ENCODE measurements around the gene AUTS2.

The AUTS2 gene

DNA sequence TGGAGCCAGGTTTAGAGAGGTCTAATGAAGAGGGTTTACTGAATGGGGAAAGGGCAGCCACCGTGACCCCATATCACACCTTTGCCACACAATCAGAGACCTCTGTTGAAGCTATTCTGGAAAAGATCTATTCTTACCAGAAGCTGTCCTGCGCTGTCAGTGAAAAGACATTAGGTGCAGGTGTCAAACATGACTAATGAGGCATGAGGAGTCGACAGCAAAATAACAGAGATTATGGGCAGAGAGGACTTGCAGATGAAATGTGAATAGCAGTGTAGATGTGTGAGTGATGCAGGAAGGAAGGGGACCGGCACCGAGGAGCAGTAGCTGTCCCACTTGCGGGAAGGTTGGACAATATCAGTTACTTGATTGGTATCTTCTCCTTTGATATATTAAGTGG, 906.0 kb downstream of the AUTS2 start:
- DNase-seq (ENCODE audit: low spot score): no peak

DNA sequence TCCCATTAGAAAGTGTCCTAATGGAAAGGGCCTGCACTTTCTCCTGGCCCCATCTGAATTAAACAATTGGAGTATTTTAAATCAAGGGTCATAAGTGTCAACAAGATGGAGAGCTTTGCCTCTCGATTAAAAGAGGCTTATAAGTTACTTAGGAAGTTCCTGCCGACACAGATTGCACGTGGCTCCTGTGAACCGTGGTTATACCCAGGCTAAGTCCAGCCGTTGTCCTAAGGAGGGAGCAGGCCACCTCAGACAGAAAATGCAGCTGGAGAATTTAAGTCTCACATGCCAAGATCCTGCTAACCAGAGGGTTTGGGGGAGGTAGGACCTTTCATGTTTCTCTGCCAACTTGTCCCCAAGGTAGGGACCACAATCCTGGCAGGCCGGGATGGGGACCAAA, 907.2 kb downstream of the AUTS2 start:
- no peak for DNase-seq (ENCODE audit: low spot score)

DNA sequence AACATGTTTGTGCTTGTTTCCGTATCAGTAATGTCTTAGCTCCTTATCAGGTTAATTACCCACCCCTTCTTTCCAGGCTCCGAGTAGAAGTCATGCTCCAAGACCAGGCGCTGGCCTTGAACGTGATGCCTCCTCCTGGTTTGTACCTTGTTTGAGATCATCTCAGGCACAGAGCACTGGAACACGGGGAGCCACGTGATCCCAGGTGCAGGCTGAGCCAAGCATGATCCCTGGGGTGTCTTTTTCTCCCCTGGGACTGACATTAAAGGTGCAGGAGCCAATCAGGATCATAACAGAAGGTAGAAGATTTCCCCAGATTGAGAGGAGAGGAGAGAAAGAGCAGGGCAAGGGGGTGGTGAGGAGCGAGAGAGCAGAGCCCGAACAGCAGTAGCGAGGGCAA, 907.6 kb downstream of the AUTS2 start:
- no peak for DNase-seq (ENCODE audit: low spot score)

DNA sequence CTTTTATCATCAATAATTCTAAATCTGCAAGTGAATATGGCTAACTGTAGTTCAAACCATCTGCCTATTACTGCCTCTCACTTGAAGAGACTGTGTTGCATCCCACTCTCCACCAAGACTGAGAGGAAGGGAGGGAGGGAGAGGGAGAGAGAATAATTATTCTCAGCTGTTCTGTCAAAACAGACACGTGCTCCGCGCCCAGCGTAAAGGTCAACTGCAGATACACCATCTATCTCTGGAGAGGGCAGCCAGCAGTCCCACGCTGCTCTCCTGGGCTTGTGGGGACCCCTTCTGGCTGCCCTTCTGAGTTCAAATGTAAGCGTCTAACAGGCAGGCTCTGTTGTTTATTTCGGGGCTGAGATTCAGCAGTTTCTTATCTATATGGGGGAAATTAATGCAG, 908.2 kb downstream of the AUTS2 start:
- DNase-seq (ENCODE audit: low spot score): no peak

- no peak for DNase-seq (ENCODE audit: low spot score)
Observed at GRCh38 chr7:70512144-70512543, 913.9 kb downstream of the AUTS2 start.

GRCh38 chr7:70512761-70513160, 914.5 kb downstream of the AUTS2 start:
- DNase-seq (ENCODE audit: low spot score): no peak

- DNase-seq (ENCODE audit: low spot score): no peak
Observed at GRCh38 chr7:70520611-70521010, 922.3 kb downstream of the AUTS2 start.

DNA sequence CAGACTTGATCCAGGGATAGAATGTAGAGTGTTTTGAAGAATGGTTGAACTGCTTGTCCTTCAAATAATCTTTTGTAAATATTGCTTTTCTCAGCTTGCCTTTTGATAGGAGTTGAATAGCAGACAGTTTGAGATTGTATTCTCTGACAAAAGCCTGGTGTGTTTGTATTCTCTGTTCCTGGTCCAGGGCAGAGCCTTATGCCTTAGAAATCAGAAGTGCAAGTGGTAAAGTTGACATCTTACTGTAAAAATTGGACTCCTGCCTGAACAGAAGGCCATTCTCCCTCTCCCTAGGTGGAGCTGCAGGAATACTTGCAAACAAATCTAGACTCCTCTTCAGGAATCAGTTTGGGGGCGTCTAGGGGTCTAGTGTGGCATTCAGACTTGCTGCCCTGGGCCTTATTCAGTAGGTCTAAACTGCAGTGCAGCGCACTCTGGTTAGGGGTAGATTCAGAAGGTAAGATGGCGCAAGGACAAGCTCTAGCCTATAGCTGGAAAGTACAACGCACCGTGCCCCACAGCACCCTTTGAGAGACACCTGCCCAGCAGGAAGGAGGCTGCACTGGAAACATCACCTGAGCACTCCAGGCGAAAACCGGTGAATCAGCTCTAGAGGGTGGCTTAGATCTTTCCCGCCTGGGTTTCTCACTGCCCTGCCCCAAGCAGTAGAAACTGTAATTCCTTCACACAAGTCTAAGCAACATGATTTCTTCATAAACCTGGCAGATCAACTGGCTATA, 925.1 kb downstream of the AUTS2 start:
- DNase-seq (ENCODE audit: low spot score): no peak

GRCh38 chr7:70523989-70524351, 925.7 kb downstream of the AUTS2 start:
- DNase-seq (ENCODE audit: low spot score): no peak

GRCh38 chr7:70525991-70526390, 927.7 kb downstream of the AUTS2 start:
- no peak for DNase-seq (ENCODE audit: low spot score)

- DNase-seq (ENCODE audit: low spot score): no peak
Observed at GRCh38 chr7:70527520-70528115, 929.3 kb downstream of the AUTS2 start.

DNA sequence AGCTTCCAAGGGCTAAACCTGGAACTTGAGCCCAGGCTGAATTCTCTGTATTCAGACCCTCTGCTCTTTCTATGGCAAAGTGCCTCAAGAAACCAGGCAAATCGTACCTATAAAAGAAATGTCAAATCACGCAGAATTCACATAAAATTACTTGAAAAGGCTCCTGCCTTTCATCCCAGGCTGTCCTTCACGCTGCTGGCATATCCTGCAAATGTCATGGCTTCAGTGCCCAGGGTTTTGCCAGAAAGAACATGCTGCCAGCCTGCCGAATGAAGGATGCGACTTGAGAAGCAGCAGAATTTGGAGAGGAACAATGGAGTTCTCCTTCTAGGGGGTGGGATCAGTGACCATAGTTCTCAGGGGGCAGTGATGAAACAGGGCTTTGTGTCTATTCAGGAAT, 931.2 kb downstream of the AUTS2 start:
- DNase-seq (ENCODE audit: low spot score): no peak

GRCh38 chr7:70529914-70530585, 931.8 kb downstream of the AUTS2 start:
- DNase-seq (ENCODE audit: low spot score): no peak

DNA sequence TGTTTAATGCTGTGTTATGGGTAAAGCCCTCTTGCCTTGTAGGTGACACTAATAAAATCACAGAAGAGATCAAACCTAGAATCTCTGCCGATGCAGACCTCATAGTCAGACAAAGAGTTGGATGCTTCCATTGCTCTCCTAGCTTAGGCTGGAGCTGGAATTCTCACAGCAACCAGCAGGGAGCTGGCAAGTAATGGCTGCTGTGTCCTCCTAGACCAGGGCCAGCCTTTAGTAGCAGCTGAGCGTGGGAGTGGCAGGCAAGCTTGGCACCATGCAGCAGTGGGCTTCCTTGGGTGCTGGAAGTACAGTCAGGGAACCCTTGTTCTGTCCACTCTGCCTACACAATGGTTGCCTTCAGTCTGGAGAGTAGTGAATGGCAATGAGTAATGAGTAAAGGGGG, 935.3 kb downstream of the AUTS2 start:
- DNase-seq (ENCODE audit: low spot score): no peak

DNA sequence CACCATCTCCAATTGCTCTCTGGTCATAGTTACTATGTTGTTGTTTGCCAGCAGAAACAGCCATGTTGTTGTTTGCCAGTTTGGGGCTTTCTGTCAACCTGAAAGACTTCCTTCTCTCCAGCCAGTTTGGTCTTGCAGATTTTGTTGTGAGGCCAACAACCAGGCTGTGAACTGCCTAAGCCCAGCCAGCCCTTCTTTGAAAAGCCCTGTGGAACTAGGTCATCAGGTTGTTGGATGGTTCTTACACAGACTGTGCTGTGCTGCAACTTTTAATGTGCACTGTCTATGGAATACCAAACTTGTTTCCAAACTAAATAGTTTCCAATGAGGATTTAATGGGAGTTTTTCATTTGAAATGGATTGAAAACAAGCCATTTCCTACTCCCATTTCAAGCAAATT, 940.9 kb downstream of the AUTS2 start:
- no peak for DNase-seq (ENCODE audit: low spot score)

DNA sequence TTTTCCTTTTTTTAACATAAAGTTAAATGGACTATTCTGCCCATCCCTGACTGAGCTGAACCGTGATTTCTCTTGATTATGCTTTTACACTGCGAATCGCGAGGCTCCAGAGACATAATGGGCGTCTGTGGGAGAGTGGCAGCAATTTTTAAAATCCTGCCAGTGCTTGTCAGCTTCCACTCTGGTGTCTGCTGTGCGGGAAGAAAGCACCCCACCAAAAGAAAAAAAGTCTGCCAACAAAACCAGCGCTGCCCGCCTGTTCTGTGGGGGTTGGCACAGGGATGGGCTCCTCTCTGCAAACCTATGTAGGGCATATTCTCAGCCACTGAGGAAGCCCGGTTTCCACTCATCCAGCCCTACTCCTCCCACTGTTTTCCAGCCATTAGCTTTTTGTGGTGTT, 941.3 kb downstream of the AUTS2 start:
- no peak for DNase-seq (ENCODE audit: low spot score)

DNA sequence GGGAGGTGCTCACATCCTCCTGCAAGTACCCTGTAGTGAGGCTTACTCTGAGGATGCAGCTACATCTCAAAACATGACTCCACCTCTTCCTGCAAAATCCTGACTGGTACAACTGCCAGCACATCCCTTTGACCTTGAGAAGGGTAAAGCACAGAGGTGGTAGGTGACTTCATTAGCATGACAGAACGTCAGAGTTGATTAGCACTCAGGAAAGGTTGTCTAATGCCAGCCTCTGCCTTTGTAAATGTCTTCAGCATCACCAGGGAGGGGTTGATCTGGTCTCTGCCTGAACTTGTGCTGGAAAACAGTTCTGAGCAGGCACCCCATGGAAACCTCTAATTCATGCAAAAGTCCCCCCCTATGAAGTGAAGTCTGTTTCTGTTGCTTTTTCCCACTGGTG, 942.4 kb downstream of the AUTS2 start:
- no peak for DNase-seq (ENCODE audit: low spot score)

- DNase-seq (ENCODE audit: low spot score): no peak
Observed at GRCh38 chr7:70542750-70543376, 944.6 kb downstream of the AUTS2 start.

DNA sequence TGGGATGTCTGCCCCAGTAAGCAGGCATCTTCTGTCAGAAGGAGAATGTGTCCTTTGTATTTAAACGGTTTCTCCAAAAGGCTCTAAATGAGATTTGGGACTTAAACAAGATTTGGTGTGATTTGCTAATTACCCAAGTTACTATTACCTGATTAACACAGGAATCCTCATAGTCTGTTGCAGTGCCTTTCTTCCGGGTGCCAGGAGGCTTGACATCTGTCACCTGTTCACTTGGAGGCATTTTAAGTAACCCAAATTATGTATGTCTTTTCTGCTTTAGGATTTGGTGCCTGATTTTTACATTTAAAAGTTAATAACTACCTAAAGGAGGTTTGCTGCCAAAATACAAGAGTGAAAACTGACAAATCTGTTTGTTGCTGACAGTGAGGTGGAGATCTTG, 945.7 kb downstream of the AUTS2 start:
- DNase-seq (ENCODE audit: low spot score): no peak

DNA sequence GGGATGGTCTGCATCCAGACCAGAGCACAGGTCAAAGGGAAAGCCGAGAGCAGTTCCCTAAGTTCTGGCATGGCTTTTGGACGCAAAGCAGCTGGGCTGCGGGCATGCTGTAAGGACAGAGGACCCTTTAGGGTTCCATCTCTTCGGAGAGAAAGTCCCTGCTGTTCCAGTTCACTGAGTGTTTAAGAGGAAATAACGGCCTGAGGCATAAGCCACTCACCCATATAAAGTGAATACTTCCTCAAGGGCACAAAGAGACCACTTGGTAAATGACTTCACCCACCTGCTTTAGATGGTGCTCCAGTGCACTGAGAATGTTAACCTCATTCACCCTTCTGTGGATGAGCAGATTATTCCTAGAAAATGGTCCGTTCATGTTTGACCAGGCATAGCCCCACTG, 946.9 kb downstream of the AUTS2 start:
- peak; percentile 7 for DNase-seq (ENCODE audit: low spot score)

DNA sequence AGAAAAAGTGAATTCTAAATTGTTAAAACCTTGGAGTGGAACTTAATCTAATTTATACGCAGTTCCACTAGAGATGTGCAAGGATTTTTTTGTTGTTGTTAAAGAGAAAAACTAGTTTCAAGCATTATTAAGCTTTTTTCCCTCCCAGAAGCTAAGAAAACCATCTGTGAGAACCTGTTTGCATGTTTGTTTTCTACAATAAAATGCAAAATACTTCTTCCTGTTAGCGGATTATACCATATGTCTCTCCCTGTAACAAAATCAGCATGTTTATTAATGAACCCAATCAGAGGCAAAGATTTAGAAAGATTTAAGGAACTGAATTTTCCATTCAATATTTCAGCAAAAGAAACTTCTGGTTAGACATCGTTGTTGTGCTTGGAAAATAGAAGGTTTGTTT, 953.9 kb downstream of the AUTS2 start:
- DNase-seq (ENCODE audit: low spot score): no peak

DNA sequence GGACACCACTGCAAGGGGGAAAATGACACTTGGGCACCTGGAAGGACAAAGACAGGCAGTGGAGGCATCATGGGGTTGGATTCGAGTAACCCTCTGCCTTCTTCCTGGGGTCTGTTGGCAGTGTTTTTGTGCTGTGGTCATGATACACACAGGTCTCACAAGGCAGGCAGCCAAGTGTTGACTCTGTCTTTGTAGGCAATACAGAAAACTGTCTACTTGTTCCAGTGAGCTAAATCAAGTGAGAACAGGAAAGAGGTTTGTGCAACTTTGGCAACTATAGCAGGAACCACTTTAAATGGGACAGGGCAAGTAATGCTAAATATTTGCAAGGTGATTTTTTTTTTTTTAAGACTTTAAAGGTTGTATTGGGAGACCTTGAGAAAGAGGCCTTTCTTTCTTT, 955.1 kb downstream of the AUTS2 start:
- DNase-seq (ENCODE audit: low spot score): no peak

DNA sequence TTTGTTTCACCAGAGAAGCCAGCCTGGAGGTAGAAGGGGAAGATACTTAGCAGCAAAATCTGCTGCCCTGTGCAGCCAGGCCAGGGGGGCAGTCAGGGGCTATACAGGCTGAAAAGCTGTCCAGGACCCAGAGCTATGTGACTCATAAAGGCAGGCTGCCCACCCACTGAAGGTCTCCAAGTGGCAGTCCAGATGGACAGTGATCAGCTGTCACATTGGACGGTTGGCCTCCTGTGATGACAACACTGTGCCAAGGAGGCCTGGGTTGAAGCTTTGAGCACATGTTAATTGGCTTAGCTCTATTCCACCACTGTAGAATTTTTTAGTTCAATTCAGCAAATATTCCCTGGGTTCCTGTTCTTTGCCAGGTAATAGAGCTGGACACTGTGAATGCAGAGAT, 956.4 kb downstream of the AUTS2 start:
- DNase-seq (ENCODE audit: low spot score): no peak

Measured in germinal center (tissue), 1 donor.